HG02973 (cell line): ENCODE data around the gene PERM1.
"Not testable (repeated sequence)": the region's sequence is repeated elsewhere in the genome, so short reads cannot be mapped to it uniquely, and the experiment has no call there.

Experiments
- ATAC-seq: cut with Tn5 transposase; IDR thresholded peaks from one replicate; pipeline ENCODE4 v1.9.1; 2021; ENCODE audit warnings: moderate library complexity; ENCODE audit not compliant: unreplicated experiment

PERM1 gene

DNA sequence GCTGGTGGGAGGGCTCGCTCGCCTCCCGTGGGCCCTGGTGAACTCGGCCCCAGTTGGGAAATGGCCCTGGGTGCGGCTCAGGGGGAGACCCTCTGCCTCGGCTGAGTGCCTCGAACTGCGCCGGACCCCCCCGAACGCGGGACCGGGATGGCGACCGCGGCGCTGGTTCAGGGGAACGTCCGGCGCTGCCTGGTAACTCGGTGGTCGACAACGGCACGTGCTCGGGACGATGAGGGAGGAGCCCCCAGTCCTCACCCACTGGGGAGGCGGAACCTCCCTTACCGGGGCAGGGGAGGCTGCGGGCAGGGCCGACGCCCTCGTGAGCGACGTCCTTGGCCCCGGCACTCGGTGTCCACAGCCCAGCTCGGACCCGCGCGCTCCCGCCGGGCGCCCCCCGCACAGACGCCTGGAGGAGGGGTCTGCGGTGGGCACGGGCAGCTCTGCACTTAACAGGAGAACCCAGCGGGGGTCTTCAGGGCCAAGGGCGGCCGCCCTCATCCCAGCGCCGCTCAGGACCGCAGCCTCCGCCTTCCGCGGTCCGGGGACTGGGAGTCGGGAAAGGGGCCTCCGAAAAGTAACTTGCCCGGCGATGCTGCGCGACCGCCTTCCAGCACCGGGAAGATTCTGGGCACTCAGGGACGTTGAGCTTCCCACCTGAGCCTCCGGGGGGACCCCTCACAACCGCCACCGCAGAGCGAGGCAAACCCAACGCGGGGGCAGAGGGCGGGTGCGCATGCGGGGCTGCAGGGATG is 16.3 kb upstream of the PERM1 start:
- ATAC-seq = no peak

DNA sequence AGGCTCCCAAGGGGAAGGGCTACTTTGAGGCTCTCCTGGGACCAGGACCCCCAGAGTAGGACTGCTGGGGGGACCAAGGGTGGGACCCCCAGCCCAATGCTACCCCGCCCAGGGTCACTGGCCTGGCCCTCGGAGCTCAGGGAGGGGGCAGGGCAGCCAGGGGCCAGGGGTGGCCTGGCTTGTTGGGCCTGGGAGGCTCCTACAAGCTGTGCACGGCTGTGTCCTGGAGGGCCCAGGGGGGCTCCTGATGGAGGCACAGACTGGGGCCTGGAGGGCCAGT is 15.8 kb upstream of the PERM1 start:
- ATAC-seq = no peak

DNA sequence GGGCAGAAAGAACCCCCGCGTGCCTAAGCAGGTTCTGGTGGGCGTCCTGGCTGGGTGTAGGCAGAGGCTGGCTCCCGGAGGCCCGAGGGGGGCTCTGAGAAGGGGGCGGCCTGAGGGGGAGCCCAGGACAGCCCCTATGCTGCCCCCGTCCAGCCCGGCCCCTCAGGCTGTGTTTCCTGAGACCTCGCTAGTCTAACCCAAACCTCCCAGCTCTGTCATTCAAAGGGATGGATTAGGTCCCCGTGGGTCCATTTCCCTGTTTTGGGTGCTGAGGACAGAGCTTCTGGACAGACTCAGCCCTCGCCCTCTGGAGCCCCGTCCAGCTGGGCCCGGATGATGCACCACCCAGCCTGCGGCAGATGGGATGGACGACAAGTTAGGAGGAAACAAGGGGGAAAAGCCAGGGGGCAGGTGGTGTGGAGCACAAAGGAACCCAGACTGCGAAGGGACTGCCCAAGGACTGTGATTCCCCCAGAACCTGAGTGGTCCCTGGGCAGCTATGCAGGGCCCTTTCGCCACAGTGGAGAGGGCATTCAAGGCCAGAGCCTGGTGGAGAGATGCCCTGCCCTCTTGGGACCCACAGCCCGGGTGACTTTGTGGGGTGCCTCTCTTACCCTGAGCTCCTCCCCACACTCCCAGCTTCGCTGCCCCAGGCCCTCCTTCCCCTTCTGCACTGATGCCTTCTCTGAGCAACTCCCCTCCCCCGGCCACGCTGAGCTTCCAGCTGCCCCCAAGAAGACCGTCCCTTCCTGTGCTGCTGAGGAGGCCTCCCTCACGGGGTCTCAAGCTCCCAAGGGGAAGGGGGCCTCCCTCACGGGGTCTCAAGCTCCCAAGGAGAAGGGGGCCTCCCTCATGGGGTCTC is 15.2 kb upstream of the PERM1 start:
- ATAC-seq = no peak

DNA sequence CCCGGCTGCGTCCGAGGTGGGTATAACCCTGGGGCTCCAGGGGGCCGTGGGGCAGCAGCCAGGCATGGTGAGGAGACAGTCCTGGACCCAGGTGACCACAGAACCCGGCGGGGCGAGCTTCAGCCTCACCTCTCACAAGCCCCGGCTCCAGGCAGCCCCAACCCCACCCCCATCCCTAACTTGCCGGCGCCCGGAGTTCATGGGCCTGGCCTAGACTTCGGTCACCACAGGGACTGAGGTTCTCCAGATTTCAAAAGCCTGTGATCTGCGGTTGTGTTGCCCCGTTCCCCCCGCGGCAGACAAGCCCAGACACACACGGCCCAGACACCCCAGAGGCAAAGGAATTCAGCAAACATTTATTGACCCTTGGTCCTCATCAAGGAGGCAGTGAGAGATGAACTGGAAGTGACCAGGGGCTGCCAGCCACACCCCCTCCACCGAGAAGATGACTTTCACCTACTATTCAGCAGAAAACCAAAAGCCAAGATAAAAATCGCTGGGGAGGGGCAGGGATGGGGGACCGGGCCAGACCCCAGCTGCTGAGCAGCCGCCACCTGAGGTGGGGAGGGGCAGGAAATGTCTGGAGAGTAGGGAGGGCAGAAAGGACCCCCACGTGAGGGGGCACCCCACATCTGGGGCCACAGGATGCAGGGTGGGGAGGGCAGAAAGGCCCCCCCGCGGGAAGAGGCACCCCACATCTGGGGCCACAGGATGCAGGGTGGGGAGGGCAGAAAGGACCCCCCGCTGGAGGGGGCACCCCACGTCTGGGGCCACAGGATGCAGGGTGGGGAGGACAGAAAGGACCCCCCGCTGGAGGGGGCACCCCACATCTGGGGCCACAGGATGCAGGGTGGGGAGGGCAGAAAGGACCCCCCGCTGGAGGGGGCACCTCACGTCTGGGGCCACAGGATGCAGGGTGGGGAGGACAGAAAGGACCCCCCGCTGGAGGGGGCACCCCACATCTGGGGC is 14.1 kb upstream of the PERM1 start:
- ATAC-seq = no peak

DNA sequence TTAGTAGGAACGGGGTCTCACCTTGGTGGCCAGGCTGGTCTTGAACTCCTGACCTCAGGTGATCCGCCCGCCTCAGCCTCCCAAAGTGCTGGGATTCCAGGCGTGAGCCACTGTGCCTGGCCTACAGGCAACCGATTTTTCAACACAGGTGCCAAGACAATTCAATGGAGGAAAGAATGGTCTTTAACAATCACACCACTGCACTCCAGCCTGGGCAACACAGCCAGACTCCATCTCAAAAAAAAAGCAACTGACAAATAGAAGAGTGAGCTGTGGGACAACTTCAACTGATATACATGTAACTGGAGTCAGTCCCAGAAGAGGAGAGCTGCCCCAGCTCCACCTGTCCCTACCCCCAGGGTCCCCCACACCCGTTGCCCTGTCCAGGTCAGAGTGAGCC is 12.7 kb upstream of the PERM1 start:
- not testable (repeated sequence) for ATAC-seq

DNA sequence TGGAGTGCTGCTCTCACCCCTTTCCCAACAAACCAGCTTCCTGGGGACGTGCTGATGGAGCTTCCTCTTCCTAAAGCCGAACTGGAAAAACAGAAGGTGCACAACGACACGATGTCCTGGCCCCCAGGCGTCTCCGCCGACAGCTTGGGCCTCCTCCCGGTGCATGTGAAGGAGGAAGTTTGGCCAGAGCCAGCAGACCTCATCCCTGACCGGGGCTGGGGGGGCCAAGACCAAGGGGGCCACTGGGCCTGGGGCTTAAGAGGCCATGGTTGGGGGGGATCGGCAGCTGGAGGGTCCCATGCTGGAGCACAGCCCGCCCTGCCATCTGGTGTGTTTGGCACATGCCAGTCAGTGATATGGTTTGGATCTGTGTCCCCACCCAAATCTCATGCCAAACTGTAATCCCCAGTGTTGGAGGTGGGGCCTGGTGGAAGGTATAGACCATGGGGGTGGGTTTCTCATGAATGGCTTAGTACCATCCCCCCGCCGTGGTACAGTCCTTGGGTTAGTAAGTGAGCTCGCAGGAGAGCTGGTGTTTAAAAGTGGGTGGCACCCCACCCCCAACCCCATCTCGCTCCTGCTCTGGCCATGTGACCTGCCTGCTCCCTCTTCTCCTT is 11.6 kb upstream of the PERM1 start:
- no peak for ATAC-seq

DNA sequence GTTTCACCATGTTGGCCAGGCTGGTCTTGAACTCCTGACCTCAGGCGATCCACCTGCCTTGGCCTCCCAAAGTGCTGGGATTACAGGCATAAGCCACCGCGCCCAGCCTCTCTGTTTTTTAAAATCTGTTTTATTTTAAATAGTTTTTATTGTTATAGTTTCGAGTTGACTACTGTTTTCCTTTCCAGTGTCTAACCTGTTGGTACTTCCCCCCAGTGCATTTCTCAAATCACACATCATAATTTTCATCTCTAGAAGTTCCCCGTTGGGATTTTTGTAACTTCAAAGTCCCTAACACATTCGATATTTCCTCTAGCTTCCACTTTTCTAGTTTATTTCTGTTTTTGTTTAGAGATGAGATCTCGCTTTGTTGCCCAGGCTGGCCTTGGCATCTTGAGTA is 10.5 kb upstream of the PERM1 start:
- no peak for ATAC-seq

DNA sequence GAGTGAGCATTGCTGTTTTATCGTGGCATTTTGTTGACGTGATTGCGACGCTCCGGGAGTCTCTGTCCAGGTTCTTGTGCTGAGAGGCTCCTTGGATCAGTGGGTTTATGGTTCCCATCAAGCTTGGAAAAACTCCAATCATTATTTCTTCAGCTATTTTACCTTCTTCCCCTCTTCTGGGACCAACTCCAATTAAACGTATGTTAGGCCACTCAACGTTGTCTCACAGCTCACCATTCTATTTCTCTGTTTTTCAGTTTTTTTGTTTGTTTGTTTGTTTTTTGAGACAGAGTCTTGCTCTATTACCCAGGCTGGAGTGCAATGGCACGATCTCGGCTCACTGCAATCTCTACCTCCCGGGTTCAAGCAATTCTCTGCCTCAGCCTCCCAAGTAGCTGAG is 10.0 kb upstream of the PERM1 start:
- ATAC-seq = no peak

DNA sequence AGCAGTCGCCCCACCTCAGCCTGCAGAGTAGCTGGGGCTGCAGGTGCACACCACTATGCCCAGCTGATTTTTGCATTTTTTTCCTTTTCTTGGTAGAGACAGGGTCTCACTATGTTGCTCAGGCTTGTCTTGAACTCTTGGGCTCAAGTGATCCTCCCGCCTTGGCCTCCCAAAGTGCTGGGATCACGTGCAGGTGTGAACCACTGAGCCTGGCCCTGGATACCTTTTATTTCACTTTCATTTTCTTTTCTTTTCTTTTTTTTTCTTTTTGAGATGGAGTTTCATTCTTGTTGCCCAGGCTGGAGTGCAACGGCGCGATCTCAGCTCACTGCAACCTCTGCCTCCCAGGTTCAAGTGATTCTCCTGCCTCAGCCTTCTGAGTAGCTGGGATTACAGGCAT is 9.4 kb upstream of the PERM1 start:
- ATAC-seq = not testable (repeated sequence)

DNA sequence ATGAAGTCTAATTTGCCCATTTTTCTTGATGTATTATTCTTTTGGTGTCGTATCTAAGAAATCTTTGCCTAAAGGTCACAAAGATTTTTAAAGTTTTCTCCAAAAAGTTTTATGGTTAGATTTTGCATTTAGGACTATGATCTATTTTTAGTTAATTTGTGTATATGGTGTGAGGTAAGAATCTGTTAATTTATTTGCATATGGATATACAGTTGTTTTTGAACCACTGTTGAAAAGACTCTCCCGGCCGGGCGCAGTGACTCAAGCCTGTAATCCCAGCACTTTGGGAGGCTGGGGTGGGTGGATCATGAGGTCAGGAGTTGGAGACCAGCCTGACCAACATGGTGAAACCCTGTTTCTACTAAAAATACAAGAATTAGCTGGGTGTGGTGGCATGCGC is 6.2 kb upstream of the PERM1 start:
- ATAC-seq = not testable (repeated sequence)

DNA sequence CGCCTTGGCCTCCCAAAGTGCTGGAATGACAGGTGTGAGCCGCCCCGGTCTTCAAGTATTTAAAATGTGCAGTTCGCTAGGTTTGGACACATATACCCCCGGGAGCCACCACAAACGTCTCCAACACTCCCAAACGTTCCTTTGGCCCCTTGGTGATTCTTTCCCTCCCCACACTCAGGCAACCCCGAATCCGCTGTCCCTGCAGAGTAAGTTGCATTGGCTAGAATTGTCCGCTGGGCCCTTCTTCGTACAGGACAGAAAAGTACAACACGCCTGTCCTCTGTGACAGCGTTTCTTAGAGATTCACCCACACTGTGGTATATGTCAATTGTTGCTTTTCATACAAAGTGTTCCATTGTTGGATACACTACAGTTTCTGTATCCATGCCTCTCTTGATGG is 3.2 kb upstream of the PERM1 start:
- no peak for ATAC-seq

DNA sequence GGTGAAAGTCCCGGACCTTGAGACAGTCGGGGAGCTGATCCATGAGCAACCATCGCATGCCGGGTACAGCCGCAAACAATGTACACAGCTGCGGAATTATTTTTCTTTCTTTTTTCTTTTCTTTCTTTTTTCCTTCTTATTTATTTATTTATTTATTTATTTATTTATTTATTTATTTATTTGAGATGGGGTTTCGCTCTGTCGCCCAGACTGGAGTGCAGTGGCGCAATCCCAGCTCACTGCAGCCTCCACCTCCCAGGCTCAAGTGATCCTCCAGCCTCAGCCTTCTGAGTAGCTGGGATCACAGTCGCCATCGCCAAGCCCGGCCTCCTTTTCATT is 2.6 kb upstream of the PERM1 start:
- no peak for ATAC-seq

DNA sequence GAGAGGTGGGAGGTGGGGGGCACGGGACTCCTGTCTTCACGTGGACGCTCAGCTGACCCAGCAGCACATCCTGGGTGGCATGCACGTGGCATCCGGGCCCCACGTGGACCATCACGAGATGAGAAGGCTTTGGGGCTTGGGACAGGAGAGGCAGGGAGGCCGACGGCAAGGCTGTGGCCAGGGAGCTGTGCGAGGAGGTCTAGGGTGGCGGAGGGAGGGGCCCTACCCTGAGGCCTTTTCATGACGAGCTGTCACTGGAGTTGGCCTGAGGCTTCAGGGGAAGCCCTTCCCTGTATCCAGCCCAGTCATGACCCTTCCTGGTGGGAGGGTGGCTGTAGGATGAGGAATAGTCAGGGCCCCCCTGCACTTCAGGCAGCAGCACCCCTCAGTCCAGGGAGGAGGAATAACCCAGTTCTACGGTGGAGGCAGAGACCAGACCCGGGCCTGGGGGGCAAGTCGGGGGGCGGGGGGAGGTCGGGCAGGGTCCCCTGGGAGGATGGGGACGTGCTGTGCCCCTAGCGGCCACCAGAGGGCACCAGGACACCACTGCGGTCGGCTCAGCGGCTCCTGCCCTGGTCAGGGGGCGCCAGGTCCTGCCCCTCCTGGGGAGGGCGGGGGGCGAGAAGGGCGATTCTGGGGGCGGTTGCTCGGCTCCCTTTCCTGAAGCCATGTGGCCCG is 2.0 kb upstream of the PERM1 start:
- ATAC-seq = no peak

DNA sequence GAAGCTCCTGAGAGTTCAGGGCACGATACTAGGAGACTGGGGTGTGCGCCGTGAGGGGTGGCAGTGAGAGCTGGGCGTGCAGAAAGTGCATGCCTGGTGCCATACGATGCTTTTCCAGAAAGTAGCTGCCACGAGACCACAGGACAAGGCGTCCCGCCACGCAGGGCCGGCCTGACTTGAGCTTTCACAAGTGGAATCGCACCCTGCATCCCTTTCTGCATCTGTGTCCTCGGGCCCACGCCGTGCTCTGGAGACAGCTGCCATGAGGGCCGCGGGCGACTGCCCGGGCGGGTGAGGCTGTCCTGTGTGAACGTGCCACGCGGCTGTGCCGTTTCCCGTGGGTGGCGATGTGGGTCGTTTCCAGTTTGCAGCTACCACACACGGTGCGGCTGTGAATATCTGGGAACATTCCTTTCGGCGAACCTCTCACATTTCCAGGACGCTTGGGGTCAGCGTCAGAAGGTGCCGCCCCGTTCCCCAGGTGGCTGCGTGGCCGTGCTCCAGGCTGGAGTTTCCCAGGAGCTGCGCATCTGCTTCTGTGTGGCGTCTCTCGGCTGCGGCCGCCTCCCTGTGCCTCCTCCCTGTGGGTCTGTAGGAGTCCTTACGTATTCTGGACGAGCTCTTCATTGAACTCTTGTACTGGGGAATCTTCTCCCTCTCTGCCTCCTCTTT is 1.0 kb upstream of the PERM1 start:
- no peak for ATAC-seq

DNA sequence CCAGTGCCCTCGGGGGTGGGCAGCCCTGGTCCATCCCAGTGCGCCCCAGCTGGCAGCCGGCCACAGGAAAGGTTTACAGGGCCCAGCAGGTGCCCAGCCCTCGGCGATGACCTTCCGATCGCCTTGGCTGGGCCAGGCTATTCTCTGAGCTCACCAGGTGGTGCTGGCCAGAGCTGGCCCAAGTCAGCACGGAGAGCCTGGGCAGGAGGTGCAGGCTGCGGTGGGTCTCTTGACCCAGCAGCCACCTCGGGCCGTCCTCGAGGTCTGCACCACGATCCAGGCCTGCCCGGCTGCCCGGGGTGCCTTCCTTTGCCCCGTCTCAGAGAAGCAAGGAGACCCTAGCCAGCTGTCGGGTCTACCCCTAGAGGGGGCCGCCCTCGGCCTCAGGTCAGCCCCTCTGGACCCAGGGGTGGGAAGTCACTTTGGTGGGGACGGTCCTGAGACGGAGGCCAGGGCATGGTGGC is 370 bp downstream of the PERM1 start:
- no peak for ATAC-seq

DNA sequence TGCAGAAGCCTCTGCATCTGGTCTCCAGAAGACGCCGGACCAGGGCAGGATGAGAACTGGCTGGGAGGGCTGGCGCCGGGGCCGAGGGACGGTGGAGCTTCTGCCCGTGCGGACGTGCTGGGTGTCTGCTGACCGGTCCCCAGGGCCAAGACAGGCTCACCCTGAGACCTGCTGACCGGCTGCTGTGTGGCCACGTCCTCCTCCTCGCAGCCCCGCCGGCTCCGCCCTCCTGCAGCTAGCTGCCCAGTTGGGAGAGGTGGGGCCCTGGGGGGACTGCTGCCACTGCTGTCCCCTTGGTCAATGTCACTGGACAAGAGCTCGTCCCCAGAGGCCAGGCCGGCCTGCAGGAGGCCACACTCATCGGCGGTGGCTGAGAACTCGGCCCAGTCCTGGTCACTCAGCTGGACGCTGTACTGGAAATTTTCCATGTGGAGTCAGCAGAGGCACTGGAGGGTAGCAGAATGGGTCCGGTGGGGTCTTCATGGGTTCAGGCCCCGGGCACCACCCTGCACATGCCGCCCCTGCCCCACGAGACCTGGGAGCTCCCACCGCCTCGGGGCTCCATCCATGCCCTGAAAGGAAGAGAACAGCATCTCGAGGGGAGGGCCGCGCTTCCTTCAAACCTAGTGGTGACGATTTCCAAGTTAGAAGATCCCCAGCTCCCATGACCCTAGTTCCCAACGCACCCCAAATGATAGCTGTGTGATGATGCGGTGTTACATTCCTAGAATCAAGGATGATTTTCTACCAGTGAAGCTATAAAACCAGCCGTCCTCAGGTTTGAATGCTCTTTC is 1.1 kb downstream of the PERM1 start:
- no peak for ATAC-seq

DNA sequence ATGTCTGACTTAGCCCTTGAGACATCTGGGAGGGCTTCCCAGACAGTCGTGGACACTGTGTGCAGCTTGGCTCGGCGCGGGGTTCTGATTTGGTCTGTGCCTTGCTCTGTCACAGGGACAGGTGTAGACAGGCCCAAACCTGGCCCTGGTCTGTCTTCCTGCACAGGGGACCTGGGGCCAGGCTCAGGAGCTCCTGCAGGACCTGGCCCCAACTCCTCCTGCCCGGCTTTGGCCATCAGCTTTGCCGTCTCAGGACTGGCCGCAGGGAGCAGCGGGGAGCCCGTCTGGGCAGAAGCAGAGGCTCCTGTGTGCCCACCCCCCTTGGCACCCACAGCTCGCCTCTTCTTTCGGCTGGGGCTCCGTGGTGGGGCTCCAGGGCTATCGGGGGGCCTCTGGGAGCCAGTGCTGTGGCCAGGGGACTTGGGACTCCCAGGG is 1.7 kb downstream of the PERM1 start:
- no peak for ATAC-seq

DNA sequence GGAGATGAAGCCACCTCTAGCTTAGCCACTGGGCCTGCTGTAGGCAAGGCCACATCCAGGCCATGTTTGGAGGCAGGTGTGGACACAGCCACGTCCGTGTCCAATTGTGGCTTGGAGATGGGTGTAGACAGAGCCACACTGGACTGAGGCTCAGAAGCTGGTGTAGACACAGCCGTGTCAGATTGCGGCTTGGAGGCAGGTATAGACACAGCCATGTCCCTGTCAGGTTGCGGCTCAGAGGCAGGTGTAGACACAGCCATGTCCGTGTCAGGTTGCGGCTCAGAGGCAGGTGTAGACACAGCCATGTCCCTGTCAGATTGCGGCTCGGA is 2.2 kb downstream of the PERM1 start:
- ATAC-seq = no peak
